Peyer's patch (tissue), 4 donors: ENCODE data around the gene SLC25A21.

ENCODE experiments used
- CTCF ChIP-seq, 6 experiments: fragments of 450-650 bp in 4 of 6; fragments of 200-600 bp in 2 of 6; sonication (generic) in 1 of 6; IDR thresholded peaks; one replicate each; pipeline ENCODE4 v1.5.1; 2017 to 2019; ENCODE audit warnings: antibody characterized with exemption in 6 of 6, mild to moderate bottlenecking in 3 of 6, moderate library complexity in 1 of 6
- POLR2A ChIP-seq, 2 donors: fragments of 450-650 bp; IDR thresholded peaks; one replicate each; pipeline ENCODE4 v1.5.1; 2017; ENCODE audit warnings: antibody characterized with exemption in 2 of 2, mild to moderate bottlenecking in 2 of 2, moderate library complexity in 2 of 2

- TF ChIP-seq POLR2A (IDR thresholded peaks at IDR 0.05) (no peak), CTCF (IDR thresholded peaks at IDR 0.05) (no peak)
Measured at GRCh38 chr14:36690311-36691040, 481.9 kb downstream of the SLC25A21 start.
